SH-SY5Y (cell line): Measurements from ENCODE around the gene DIP2C.

Experiments used
- GATA2 ChIP-seq: IDR thresholded peaks from 2 replicates; pipeline ENCODE4 v1.6.1; 2011; ENCODE audit warnings: mild to moderate bottlenecking, low read depth, low read length
- GATA3 ChIP-seq: IDR thresholded peaks from 2 replicates; pipeline ENCODE4 v1.6.1; 2011; ENCODE audit warnings: low read depth, mild to moderate bottlenecking, low read length, moderate library complexity

Gene DIP2C

DNA sequence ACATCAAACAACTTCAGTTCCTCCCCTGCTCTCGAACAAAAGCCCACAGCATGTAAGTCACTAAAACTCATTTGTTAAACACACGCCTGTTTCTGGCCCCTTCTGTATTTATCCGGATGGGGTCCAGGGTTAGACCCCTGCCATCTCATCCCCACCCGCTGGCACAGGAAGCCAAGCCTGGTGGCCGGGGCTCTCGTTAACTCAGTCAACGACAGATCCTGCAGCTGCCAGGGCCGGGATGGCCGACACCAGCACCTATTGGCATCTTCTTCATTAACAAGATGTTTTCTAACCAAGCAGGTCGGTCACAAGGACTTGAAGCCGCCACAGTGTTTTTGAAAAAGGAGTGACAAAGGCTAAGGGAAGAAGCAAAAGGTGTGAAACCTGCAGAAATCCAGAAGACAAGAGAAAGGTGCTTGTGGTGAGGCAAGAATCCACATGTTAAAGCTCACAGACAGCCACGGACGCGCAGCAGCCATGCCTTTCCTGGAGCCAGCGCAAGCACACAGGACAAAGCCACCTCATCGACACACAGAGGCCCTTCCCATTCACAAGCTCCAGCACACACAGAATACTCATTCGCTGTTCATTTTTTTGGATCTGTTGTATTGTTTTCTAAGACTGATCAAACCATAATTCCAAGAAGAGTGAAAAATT is 202.7 kb downstream of the DIP2C start:
- TF ChIP-seq GATA2 = no peak
- TF ChIP-seq GATA3 = no peak

DNA sequence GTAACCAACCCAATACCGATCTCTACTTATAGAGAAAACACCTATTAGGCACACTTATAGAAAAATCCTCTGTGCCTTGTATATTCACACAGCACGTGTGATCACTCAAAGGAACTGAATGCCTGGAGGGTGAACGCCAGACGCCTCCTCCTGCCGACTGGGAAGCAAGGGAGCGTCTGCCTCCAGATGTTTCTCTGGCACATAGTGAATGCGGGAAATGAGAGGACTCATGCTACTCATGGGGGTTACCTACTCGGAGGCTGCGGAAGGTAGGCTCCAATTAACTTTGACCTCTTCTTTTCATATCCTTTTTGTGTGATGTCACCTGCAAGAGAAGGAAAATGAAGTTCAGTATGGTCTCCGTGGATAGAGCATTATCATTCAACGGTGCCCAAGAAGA is 203.3 kb downstream of the DIP2C start:
- TF ChIP-seq GATA3 (no peak), GATA2 (no peak)

DNA sequence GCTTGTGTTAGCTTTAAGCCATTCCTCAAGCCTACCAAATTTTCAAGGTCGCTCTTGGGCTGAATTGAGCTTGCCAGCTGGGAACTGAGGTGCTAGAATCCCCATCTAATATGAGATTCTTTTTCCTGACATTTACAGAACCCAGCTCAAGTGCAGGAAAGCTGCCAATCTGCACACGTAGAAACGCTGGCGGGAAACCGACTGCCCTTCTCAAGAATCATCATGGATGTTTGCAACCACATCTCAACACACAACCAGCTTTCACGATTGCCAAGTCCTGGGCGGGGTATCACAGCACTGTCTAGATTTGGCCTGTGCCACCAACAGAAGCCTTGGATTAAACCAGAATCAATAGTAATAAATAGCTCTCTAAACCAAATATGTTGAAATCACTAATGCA is 203.7 kb downstream of the DIP2C start:
- no peak for TF ChIP-seq GATA3
- no peak for TF ChIP-seq GATA2

DNA sequence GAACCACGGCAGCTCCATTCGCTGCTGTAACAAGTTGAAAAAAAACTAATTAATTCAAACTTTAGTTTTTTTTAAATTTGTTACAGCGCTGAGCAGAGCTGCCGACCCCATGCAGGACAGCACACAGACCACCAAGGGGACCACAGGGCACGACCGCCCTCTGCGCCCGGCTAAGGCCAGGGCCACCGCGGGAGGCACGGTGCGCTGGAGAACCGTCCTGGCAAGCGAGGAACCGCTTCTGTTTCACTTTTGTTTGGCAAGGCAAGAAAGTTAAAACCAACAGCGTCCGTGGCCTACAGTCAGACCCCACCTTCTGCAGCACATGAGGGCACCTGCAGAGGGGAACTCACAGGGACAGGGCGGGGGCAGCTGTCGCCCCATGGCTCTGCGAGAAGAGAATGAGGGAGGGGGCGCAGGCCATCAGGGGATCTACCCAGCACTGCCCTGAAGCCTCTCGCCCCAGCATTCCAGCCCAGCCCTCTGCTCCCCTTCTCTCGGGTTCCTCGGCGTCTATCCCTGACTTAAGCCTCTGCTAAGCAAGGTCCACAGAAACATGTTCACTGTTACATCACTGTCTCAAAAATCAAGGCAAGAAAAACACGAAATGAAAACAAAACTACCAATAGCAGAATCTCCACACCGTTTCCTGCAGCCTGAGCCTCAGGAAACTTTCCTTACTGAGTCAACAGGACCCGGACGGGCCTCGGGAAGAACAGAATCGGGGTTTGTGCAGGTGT is 204.4 kb downstream of the DIP2C start:
- TF ChIP-seq GATA3 (no peak), GATA2 (no peak)

DNA sequence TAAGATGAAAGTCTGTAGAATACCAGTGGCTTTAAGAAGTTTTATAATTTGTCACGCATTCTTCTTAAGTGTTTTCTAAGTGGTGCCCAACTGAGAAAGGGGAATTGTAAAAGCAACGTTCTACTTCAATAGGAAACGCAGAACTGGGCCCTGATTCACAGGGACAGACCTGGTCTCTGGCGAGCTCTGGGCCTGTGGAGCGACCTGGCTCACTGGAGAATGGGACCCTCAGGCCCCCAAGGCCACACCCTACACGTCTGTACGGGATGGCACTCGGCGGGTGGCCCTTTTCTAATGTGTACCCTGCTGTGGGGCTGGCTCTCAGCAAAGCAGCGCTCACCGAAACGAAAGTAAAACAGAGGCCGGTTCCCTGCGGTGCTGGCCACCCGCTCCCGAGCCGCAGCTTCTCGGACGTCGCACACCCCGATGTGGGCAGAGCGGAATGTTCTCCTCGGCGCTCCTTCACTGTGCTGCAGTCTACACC is 205.0 kb downstream of the DIP2C start:
- no peak for TF ChIP-seq GATA2
- no peak for TF ChIP-seq GATA3

DNA sequence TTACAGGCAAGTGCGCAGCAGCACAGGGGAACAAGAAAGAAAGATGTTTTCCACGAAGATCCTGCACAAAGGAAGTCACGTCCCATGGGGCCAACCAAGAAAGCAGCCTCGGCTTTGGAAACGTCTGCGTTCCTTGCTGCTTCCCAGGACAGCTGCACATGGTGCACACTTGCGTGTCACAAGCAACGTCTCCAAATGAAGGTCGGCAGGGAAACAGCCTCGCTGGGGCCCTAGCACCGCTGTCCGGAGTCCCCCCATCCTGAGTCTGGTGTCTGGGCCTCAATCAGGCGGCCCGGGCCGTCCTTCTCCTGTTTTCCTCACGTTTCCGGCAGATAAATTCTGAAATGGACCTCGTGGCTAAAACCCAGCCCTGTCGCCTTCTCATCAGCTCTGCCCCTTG is 206.2 kb downstream of the DIP2C start:
- TF ChIP-seq GATA3 (no peak), GATA2 (no peak)

DNA sequence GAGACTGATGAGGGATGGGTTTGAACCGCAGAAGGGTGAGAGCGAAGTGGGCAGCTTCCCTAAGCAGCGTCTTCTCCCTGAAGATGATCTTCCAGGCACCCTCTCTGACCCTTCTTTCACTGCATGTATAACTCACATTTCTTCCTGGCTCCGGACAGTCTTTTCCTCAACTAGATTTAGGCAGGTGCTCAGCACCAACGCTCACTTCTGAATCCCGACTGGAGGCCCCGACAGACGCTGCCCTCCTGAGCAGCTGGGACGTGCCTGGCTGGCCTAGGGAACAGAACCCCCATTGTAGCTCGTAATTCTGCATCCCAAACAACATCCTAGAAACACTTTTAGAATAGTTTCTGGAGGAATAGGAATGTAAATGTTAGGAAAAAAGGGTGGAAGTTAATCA is 206.6 kb downstream of the DIP2C start:
- TF ChIP-seq GATA2 (no peak), GATA3 (no peak)

DNA sequence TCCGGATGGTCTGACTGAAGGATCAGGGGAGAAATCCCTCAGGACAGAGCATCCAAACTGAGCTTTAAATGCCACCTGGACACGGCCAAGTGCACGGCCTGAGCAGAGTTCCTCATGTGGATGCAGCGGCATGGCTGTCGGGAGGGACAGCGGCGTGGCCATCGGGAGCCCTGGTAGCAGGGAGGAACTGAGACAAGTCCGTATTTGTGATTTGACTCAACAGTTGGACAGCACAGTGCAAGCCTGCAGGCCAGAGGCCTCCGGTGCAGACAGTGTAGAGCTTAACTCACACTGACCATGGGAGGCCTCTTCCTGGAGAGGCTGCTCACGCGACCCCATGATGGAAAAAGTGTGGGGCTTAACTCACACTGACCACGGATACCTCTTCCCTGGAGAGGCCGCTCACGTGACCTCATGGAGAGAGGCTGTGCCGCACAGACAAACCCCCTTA is 207.4 kb downstream of the DIP2C start:
- TF ChIP-seq GATA2 (no peak), GATA3 (no peak)

DNA sequence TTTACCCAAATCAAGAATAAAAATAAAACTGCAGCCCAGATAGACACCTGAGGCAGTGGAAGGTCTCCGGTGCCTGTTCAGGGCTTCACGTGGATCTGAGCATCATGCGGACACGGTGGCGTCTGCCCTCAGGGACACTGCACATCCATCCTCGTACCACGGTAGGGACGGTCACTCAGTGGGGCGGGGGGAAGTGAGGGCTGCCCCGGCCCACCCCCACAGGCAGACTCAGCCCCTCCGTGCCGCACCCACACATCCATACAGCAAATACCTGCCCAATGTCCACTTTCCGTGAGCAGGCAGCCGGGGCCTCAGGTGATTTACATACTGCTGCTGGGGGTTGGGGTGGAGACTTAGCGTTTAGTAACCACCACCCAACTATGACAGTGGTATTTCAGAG is 207.8 kb downstream of the DIP2C start:
- no peak for TF ChIP-seq GATA3
- 0 out of 2 replicates have a peak, but pooled peaks have one; percentile 2 for TF ChIP-seq GATA2

DNA sequence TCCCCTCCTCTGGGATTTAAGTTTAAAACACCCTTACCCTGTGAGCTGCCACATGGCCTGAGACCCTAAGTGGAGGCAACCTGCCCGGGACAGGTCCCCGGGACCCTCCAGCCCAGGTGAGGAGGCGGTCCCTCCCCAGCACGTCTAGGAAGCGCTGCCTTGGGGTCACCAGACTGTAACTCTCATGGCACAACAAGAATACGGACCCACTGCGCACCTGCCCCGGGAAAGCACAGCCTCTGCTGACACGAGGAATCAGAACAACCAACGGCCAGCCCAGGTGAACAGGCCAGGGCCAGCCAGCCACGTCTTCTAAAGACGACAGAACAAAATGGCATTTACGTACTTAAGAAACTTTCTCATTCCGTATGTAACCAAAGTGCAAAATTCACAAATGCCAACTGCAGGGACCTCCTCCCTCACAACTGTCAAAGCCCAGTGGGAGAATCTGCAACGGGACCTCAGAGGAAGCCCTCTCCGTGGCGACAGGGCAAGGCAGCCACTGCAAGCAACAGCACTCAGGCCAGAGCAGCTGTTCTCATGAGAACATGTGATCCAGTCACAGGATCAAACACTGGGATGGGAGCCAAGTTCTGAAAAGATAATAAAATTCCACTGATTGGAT is 208.4 kb downstream of the DIP2C start:
- TF ChIP-seq GATA2 (peak; percentile 40; the same call in 1 of the 2 replicates), GATA3 (no peak)

DNA sequence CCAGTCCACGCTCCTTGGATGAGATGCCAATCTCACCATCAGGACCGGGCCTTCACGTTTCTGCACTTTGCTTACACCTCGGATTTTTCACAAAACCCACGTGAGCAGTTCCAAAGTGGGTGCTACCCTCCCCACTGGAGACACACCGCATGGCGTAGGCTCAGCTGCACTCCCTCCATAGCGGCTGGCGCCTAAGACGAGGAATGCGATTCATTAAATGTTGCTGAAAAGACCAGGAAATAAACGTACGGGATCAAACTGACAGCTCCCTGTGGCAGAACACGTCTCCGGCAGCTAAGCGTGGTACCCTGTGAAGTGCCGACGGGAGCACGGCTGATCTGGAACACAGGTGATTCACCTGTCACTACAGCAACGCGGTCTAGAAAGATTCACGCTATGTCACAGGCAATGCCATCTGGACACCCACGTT is 209.0 kb downstream of the DIP2C start:
- no peak for TF ChIP-seq GATA2
- TF ChIP-seq GATA3 = no peak

DNA sequence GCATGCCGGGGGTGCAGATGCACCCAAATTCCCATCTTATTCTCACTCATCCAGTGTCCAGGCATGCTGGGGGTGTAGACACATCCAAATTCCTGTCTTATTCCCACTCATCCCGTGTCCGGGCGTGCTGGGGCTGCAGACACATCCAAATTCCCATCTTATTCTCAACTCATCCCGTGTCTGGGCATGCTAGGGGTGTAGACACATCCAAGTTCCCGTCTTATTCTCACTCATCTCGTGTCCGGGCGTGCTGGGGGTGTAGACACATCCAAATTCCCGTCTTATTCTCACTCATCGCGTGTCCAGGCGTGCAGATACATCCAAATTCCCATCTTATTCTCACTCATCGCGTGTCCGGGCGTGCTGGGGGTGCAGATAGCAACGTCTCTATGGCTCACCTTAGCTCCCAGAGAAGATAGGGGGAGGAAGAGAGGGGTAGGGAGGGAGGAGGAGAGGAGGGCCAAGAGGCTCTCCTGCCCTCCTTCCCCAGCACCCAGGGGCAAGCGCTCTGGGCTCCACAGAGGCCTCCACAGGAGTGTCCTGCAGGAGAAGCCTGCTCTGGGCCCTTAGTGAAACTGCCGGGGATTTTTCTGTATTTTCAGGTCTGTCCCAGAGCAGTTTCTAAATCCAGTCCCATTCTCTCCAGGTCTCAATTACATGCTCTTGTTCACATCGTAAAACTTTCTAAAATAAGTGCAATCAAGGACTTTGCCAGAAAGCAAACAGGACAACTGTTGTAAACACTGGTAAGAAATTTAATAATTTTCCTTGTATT is 210.8 kb downstream of the DIP2C start:
- TF ChIP-seq GATA3 (no peak), GATA2 (no peak)

DNA sequence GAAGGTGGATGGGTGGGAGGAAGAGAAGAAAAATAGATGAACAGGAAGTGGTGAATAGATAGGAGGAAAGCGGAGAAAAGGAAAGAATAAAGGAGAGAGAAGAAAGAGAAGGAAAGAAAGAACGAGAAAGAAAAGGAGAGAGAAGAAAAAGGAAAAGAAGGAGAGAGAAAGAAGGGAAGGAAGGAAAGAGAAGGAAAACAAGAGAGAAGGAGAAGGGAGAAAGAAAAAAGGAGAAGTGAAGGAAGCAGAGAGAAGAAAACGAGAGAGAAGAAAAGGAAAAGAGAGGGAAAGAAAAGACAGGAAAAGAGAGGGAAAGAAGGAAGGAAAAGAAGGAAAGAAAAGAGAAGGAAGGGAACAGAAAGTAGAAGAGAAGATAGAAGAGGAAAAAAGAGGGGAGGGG is 211.8 kb downstream of the DIP2C start:
- TF ChIP-seq GATA3 = no peak
- no peak for TF ChIP-seq GATA2

DNA sequence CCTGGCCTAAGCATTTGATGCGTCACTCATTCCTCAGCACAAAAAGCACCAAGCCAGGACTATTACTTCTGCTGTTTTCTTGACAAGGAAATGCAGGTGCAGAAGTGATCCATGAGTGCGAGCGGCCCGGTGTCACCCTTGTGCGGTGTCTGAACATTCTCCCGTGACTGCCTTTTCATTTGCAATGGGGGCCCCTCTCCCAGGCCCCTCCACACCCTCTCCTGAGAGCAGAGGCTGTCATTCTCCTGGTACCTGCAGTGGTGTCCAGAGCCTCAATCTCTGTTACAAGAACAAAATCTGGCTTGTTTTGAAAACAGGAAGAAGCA is 213.1 kb downstream of the DIP2C start:
- TF ChIP-seq GATA2 = no peak
- TF ChIP-seq GATA3 = no peak
